K562 (cell line): ENCODE measurements around the gene ROPN1.

ENCODE experiments used
- CTCF ChIP-seq, 3 experiments: IDR thresholded peaks in 2 of 3; conservative IDR thresholded peaks in 1 of 3; 2 replicates each; pipeline ENCODE4 v1.5.1; 2011 to 2012; ENCODE audit warnings: low read length in 3 of 3, mild to moderate bottlenecking in 3 of 3, control low read depth in 2 of 3, improper control_type of control experiment in 1 of 3, inconsistent platforms in 1 of 3, low read depth in 1 of 3, mixed read lengths in 1 of 3, moderate library complexity in 1 of 3; ENCODE audit not compliant: insufficient read depth in 2 of 3
- ETV5 ChIP-seq: sonication (generic); formaldehyde crosslinking; IDR thresholded peaks from 2 replicates; pipeline ENCODE4 v1.4.0; 2020; ENCODE audit warnings: low read depth, mild to moderate bottlenecking, missing genetic modification reagents
- FOXM1 ChIP-seq, 2 experiments: fragments of 450-650 bp in 1 of 2; sonication (generic) in 1 of 2; formaldehyde crosslinking in 1 of 2; IDR thresholded peaks; 2 replicates each; pipeline versions ENCODE4 v1.6.1 to v1.9.0; 2017 to 2022; ENCODE audit warnings: low read depth in 2 of 2, mild to moderate bottlenecking in 2 of 2, missing genetic modification reagents in 1 of 2, moderate library complexity in 1 of 2
- HDAC1 ChIP-seq, 2 experiments: fragments of 450-650 bp; IDR thresholded peaks; 2 replicates each; pipeline ENCODE4 v1.6.1; 2016 to 2017; ENCODE audit warnings: inconsistent platforms in 1 of 2, mild to moderate bottlenecking in 1 of 2, moderate library complexity in 1 of 2
- POLR2A ChIP-seq: fragments of 450-650 bp; conservative IDR thresholded peaks from 2 replicates; pipeline ENCODE4 v1.6.1; 2016
- TAF7 ChIP-seq: fragments of 450-650 bp; IDR thresholded peaks from 2 replicates; pipeline ENCODE4 v1.6.1; 2016; ENCODE audit warnings: missing genetic modification characterization, missing compliant biosample characterization
- ZNF133 ChIP-seq: fragments of 250-450 bp; sonication (Bioruptor Pico); IDR thresholded peaks from 2 replicates; pipeline ENCODE4 v1.4.0; 2020; ENCODE audit warnings: mild to moderate bottlenecking

- TF ChIP-seq POLR2A, result no peak
- no peak for TF ChIP-seq FOXM1 (IDR thresholded peaks at IDR 0.05; ENCODE audit: low read depth)
- no peak for TF ChIP-seq FOXM1 (CRISPR knock-in tag; IDR thresholded peaks at IDR 0.05; ENCODE audit: low read depth)
- no peak for TF ChIP-seq HDAC1 (IDR thresholded peaks at IDR 0.05)
- TF ChIP-seq TAF7 (tag), result no peak
- no peak for TF ChIP-seq ZNF133 (CRISPR knock-in tag)
- TF ChIP-seq ETV5 (CRISPR knock-in tag), result no peak
- 0 out of 6 replicates have a peak, but pooled peaks of 1 of the 3 experiments have one; percentile 3 for TF ChIP-seq CTCF (IDR thresholded peaks at IDR 0.05 in 2 of 3, conservative IDR thresholded peaks at IDR 0.05 in 1 of 3; ENCODE audit: insufficient read depth in 2 of 3, low read depth in 1 of 3, low read length in 3 of 3)
Measured at GRCh38 chr3:124033360-124034015, 41.6 kb upstream of the ROPN1 start, which contains the start of gene KALRN.
